Thoracic aorta (tissue), 2 donors: ENCODE results near the gene IFT57. TPM values are rescaled to one million over a fixed set of nuclear protein-coding genes. Genes with fewer than 3 reads are reported as not detected.
"Not testable (repeated sequence)": the region's sequence is repeated elsewhere in the genome, so short reads cannot be mapped to it uniquely, and the experiment has no call there.

Source experiments
- ATAC-seq: fragments of 150-250 bp; one replicate; pipeline ENCODE4 v1.8.0; 2017; ENCODE audit warnings: low read depth; ENCODE audit not compliant: insufficient number of reproducible peaks, low FRiP score
- DNase-seq: peaks from one replicate; pipeline ENCODE4 v3.0.0-alpha.2; 2020; ENCODE audit warnings: low spot score
- H3K27ac ChIP-seq, 2 donors: fragments of 200-600 bp; sonication (generic); 1 replicate in 1 of 2; 2 replicates in 1 of 2; pipeline ENCODE4 v1.5.1; 2016; ENCODE audit warnings: mild to moderate bottlenecking in 2 of 2, moderate library complexity in 2 of 2
- H3K27me3 ChIP-seq: fragments of 200-600 bp; sonication (generic); replicated peaks from 2 replicates; pipeline ENCODE4 v1.6.0; 2016; ENCODE audit warnings: mild to moderate bottlenecking; ENCODE audit not compliant: insufficient read depth
- H3K36me3 ChIP-seq: fragments of 200-600 bp; sonication (generic); one replicate; pipeline ENCODE4 v1.5.1; 2016
- H3K4me1 ChIP-seq, 2 donors: fragments of 200-600 bp; sonication (generic); 1 replicate in 1 of 2; 2 replicates in 1 of 2; pipeline versions ENCODE4 v1.5.1 to v1.6.0; 2016; ENCODE audit warnings: low read depth in 2 of 2, mild to moderate bottlenecking in 1 of 2; ENCODE audit not compliant: control insufficient read depth in 1 of 2
- H3K4me3 ChIP-seq: fragments of 200-600 bp; sonication (generic); 2 replicates; pipeline ENCODE4 v1.5.1; 2016; ENCODE audit warnings: mild to moderate bottlenecking
- H3K9me3 ChIP-seq: fragments of 200-600 bp; sonication (generic); 2 replicates; pipeline ENCODE4 v1.5.1; 2016
- CTCF ChIP-seq: fragments of 200-600 bp; sonication (generic); IDR thresholded peaks from one replicate; pipeline ENCODE4 v1.5.1; 2019; ENCODE audit warnings: antibody characterized with exemption
- total RNA-seq, 2 donors: library from RNA; depleted of rRNA; stranded (reverse); fragments of >200 nt; gene quantifications; one replicate each; pipeline versions ENCODE4 v1.1.0 to v1.2.3, GENCODE V29; 2016

Gene IFT57
- total RNA-seq, result 10 to 100 TPM; 35.7 to 41.1 TPM

- no peak for TF ChIP-seq CTCF
- peak; percentile 96 for DNase-seq
- H3K4me3 ChIP-seq, result peak within 1 kb of the TSS; percentile 92
Observed at GRCh38 chr3:108221911-108222852, at the start of gene IFT57. Gene IFT57, minus strand, starts transcription at chr3:108222424. Its CDS starts 102 bp downstream, at chr3:108222322.

GRCh38 chr3:108271626-108272025 is 49.4 kb upstream of the IFT57 start:
- TF ChIP-seq CTCF, result no peak
- no peaks in the 10 kb centered on the region for H3K9me3 ChIP-seq
- DNase-seq (no peak), ATAC-seq (no peak)
- no peak overlapping the region for H3K4me3 ChIP-seq
- H3K4me1 ChIP-seq, result no peaks in the 10 kb centered on the region
- H3K27me3 ChIP-seq, result no peaks in the 10 kb centered on the region
- H3K36me3 ChIP-seq, result no peaks in the 10 kb centered on the region
- no peak overlapping the region for H3K27ac ChIP-seq

More at GRCh38 chr3:108221911-108222852, at the start of gene IFT57:
- no peaks in the 10 kb centered on the region for H3K27me3 ChIP-seq
- peak; percentile 99 for ATAC-seq
- no peaks in the 10 kb centered on the region for H3K9me3 ChIP-seq
- no peaks in the 10 kb centered on the region for H3K36me3 ChIP-seq
- peaks cover 11 to 46% of the 10 kb centered on the region in 2 donors for H3K4me1 ChIP-seq
- peak within 1 kb of the TSS; percentile 51 to 74 for H3K27ac ChIP-seq

- H3K27ac ChIP-seq, H3K27me3 ChIP-seq, DNase-seq, H3K4me3 ChIP-seq, H3K9me3 ChIP-seq, H3K4me1 ChIP-seq, H3K36me3 ChIP-seq, ATAC-seq: not testable (repeated sequence)
Observed at GRCh38 chr3:108268235-108268634, 46.0 kb upstream of the IFT57 start.

GRCh38 chr3:108264534-108265298 is 42.5 kb upstream of the IFT57 start:
- not testable (repeated sequence) for H3K4me3 ChIP-seq, H3K9me3 ChIP-seq, H3K27me3 ChIP-seq, DNase-seq, H3K36me3 ChIP-seq, H3K4me1 ChIP-seq, H3K27ac ChIP-seq, ATAC-seq

GRCh38 chr3:108255131-108255530 is 32.9 kb upstream of the IFT57 start:
- H3K27me3 ChIP-seq, result no peaks in the 10 kb centered on the region
- H3K27ac ChIP-seq, result no peak overlapping the region
- no peak for TF ChIP-seq CTCF
- ATAC-seq (no peak), DNase-seq (no peak)
- no peaks in the 10 kb centered on the region for H3K36me3 ChIP-seq
- no peaks in the 10 kb centered on the region for H3K4me1 ChIP-seq
- no peak overlapping the region for H3K4me3 ChIP-seq
- no peaks in the 10 kb centered on the region for H3K9me3 ChIP-seq

- H3K36me3 ChIP-seq, result no peaks in the 10 kb centered on the region
- no peak for ATAC-seq
Observed at GRCh38 chr3:108251844-108252243, 29.6 kb upstream of the IFT57 start.

More at GRCh38 chr3:108251844-108252243, 29.6 kb upstream of the IFT57 start:
- no peak for DNase-seq
- Histone ChIP-seq H3K27me3 (no peaks in the 10 kb centered on the region), H3K27ac (no peak overlapping the region), H3K4me1 (no peaks in the 10 kb centered on the region), H3K4me3 (no peak overlapping the region), H3K9me3 (no peaks in the 10 kb centered on the region)
- TF ChIP-seq CTCF, result no peak
